ENCODE data around the gene ZNF592.

DNA sequence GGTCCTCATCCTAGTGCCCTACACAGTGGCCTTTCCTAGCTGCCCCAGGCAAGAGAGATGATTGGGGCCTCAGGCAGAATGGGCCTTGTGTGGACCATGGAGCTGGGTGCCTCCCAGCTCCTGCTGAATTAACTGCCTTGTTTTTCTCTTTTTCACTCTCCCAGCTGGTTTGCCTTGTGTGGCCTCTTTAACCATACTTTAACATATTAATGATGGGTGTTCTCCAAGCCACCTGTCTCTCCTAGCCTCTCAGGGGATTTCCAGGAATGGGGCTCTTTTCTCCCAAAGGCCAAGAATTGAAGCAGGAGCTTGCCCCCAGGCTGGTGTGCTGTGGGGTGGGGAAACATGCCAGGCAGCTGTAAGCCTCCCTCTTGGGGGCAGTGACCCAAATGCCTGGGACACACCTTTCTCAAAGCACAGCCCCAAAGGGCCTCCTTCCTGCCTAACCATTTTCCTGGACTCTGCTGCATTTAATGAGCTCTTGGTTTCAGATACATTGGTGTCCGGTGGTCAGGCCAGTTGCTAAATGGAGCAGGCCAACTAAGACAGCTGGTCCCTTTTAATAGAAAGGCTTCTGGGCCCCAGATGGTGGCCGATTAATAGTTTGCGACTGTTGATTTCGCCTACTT, 74.4 kb downstream of the ZNF592 start:
- TF ChIP-seq CTCF (conservative IDR thresholded peaks at IDR 0.05 in 1 of 2, IDR thresholded peaks at IDR 0.05 in 1 of 2; ENCODE audit: low read depth in 1 of 2, low read length in 2 of 2) (no peak), EZH2 (IDR thresholded peaks at IDR 0.05; ENCODE audit: low read length, missing control alignments) (no peak)

Measured in fibroblast of lung (primary cell).